Measurements from ENCODE around the gene MYMK. TPM values are rescaled to one million over a fixed set of nuclear protein-coding genes. Genes with fewer than 3 reads are reported as not detected.

MYMK gene
- total and polyA plus RNA-seq, 2 of the 13 experiments (the other 11 are each of a cell fraction or from before 2014, with no cell fraction given): not detected

DNA sequence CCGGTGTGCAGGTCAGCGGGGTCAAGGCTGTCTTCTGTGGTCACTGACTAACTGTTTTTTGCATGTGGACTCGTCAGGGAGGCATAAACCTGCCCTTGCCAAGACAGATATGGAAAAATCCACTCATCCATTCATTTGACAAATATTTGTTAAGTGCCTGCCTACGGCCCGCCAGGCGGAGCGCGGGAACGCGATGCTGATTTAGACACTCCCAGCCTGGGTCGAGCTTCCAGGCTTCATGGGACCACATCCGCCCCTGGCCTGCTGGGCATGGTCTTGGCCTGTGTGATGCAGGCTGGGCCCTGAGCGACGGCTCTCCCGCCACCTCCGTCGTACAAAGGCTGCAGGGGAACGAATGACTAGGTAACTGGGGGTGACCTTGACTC, 18.1 kb downstream of the MYMK start (continued):
- peak; percentile 83 for TF ChIP-seq ZNF557 (CRISPR knock-in tag; IDR thresholded peaks at IDR 0.05)
- TF ChIP-seq ZNF709 (CRISPR knock-in tag; IDR thresholded peaks at IDR 0.05): peak; percentile 81; the same call in 1 of the 2 replicates
- peak; percentile 84 for TF ChIP-seq HIC2 (CRISPR knock-in tag; IDR thresholded peaks at IDR 0.05; ENCODE audit: low read depth)
- TF ChIP-seq UBTF (CRISPR knock-in tag; IDR thresholded peaks at IDR 0.05): peak; percentile 88
- 0 out of 2 replicates have a peak, but pooled peaks have one; percentile 64 for TF ChIP-seq PBX3 (CRISPR knock-in tag; IDR thresholded peaks at IDR 0.05; ENCODE audit: borderline replicate concordance)
- no peak for TF ChIP-seq JUND (CRISPR knock-in tag; IDR thresholded peaks at IDR 0.05)
- TF ChIP-seq, protein P1, sequence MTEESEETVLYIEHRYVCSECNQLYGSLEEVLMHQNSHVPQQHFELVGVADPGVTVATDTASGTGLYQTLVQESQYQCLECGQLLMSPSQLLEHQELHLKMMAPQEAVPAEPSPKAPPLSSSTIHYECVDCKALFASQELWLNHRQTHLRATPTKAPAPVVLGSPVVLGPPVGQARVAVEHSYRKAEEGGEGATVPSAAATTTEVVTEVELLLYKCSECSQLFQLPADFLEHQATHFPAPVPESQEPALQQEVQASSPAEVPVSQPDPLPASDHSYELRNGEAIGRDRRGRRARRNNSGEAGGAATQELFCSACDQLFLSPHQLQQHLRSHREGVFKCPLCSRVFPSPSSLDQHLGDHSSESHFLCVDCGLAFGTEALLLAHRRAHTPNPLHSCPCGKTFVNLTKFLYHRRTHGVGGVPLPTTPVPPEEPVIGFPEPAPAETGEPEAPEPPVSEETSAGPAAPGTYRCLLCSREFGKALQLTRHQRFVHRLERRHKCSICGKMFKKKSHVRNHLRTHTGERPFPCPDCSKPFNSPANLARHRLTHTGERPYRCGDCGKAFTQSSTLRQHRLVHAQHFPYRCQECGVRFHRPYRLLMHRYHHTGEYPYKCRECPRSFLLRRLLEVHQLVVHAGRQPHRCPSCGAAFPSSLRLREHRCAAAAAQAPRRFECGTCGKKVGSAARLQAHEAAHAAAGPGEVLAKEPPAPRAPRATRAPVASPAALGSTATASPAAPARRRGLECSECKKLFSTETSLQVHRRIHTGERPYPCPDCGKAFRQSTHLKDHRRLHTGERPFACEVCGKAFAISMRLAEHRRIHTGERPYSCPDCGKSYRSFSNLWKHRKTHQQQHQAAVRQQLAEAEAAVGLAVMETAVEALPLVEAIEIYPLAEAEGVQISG (CRISPR knock-in tag; IDR thresholded peaks at IDR 0.05): peak; percentile 77
- peak; percentile 63; the same call in 1 of the 2 replicates for TF ChIP-seq ZNF839 (CRISPR knock-in tag; IDR thresholded peaks at IDR 0.05; ENCODE audit: borderline replicate concordance)
- TF ChIP-seq, protein P2, sequence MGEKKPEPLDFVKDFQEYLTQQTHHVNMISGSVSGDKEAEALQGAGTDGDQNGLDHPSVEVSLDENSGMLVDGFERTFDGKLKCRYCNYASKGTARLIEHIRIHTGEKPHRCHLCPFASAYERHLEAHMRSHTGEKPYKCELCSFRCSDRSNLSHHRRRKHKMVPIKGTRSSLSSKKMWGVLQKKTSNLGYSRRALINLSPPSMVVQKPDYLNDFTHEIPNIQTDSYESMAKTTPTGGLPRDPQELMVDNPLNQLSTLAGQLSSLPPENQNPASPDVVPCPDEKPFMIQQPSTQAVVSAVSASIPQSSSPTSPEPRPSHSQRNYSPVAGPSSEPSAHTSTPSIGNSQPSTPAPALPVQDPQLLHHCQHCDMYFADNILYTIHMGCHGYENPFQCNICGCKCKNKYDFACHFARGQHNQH (CRISPR knock-in tag; IDR thresholded peaks at IDR 0.05): peak; percentile 71
- TF ChIP-seq RORA (CRISPR knock-in tag; IDR thresholded peaks at IDR 0.05): no peak
- peak; percentile 91 for TF ChIP-seq NRL (CRISPR knock-in tag; IDR thresholded peaks at IDR 0.05; ENCODE audit: borderline replicate concordance)
- TF ChIP-seq SAP130 (CRISPR knock-in tag; IDR thresholded peaks at IDR 0.05; ENCODE audit: low read depth): peak; percentile 86
- TF ChIP-seq POGK (CRISPR knock-in tag; conservative IDR thresholded peaks at IDR 0.05): peak; percentile 86
- peak; percentile 92 for TF ChIP-seq RXRB (CRISPR knock-in tag; IDR thresholded peaks at IDR 0.05; ENCODE audit: borderline replicate concordance)
- TF ChIP-seq KDM2A (CRISPR knock-in tag; IDR thresholded peaks at IDR 0.05; ENCODE audit: borderline replicate concordance, low read depth): peak; percentile 69; the same call in 1 of the 2 replicates
- TF ChIP-seq ZNF556 (CRISPR knock-in tag; IDR thresholded peaks at IDR 0.05; ENCODE audit: borderline replicate concordance): 0 out of 2 replicates have a peak, but pooled peaks have one; percentile 39
- no peak for TF ChIP-seq SOX6 (IDR thresholded peaks at IDR 0.05)
- TF ChIP-seq SOX6 (CRISPR knock-in tag; IDR thresholded peaks at IDR 0.05): peak; percentile 84
- TF ChIP-seq FOXK1 (CRISPR knock-in tag; IDR thresholded peaks at IDR 0.05; ENCODE audit: borderline replicate concordance, low read depth): peak; percentile 63; the same call in 1 of the 2 replicates
